RWPE2 (cell line): Measurements from ENCODE around the gene SYNE1.

Source experiments
- ATAC-seq: fragments of 200-7000 bp; cut with Tn5 transposase; 3 replicates; pipeline ENCODE4 v1.9.1; 2021; ENCODE audit warnings: low read depth
- DNase-seq: peaks from one replicate; pipeline ENCODE4 v3.0.0-alpha.2; 2020; ENCODE audit warnings: low spot score
- H3K27ac ChIP-seq: fragments of 450-650 bp; 2 replicates; pipeline ENCODE4 v1.5.1; 2017; ENCODE audit warnings: mild to moderate bottlenecking; ENCODE audit not compliant: poor library complexity, severe bottlenecking
- H3K27me3 ChIP-seq: fragments of 250-450 bp; sonication (Bioruptor Pico); 2 replicates; pipeline ENCODE4 v1.5.1; 2021; ENCODE audit warnings: mild to moderate bottlenecking, moderate library complexity; ENCODE audit not compliant: insufficient read depth, poor library complexity, severe bottlenecking
- H3K36me3 ChIP-seq: fragments of 250-450 bp; sonication (Bioruptor Pico); 2 replicates; pipeline ENCODE4 v1.5.1; 2020; ENCODE audit warnings: low read depth, mild to moderate bottlenecking, moderate library complexity
- H3K4me1 ChIP-seq: fragments of 250-450 bp; sonication (Bioruptor Pico); 2 replicates; pipeline ENCODE4 v1.5.1; 2021; ENCODE audit warnings: mild to moderate bottlenecking, moderate library complexity; ENCODE audit not compliant: insufficient read depth, poor library complexity, severe bottlenecking
- H3K4me3 ChIP-seq: fragments of 250-450 bp; sonication (Bioruptor Pico); 2 replicates; pipeline ENCODE4 v1.5.1; 2021; ENCODE audit warnings: mild to moderate bottlenecking, moderate library complexity; ENCODE audit not compliant: severe bottlenecking
- H3K9me3 ChIP-seq: fragments of 250-450 bp; sonication (Bioruptor Pico); 2 replicates; pipeline ENCODE4 v1.5.1; 2021; ENCODE audit warnings: mild to moderate bottlenecking, moderate library complexity; ENCODE audit not compliant: severe bottlenecking
- CTCF ChIP-seq: fragments of 450-650 bp; IDR thresholded peaks from one replicate; pipeline ENCODE4 v1.5.1; 2017; ENCODE audit warnings: mild to moderate bottlenecking, moderate library complexity; ENCODE audit not compliant: poor library complexity, severe bottlenecking

Gene SYNE1

GRCh38 chr6:152110886-152111820 is 526.0 kb downstream of the SYNE1 start:
- Histone ChIP-seq H3K4me3 (no peak overlapping the region), H3K4me1 (peaks cover 4% of the 10 kb centered on the region), H3K36me3 (no peaks in the 10 kb centered on the region), H3K27me3 (no peaks in the 10 kb centered on the region), H3K27ac (peak overlapping the region; percentile 51), H3K9me3 (no peaks in the 10 kb centered on the region)
- DNase-seq (no peak), ATAC-seq (peak; percentile 69)
- no peak for TF ChIP-seq CTCF

GRCh38 chr6:152107973-152108372 is 529.2 kb downstream of the SYNE1 start:
- no peaks in the 10 kb centered on the region for H3K27me3 ChIP-seq
- no peak overlapping the region for H3K27ac ChIP-seq
- no peak overlapping the region for H3K4me3 ChIP-seq
- ATAC-seq (no peak), DNase-seq (no peak)
- no peak for TF ChIP-seq CTCF
- H3K4me1 ChIP-seq, result peaks cover 4% of the 10 kb centered on the region
- no peaks in the 10 kb centered on the region for H3K36me3 ChIP-seq
- H3K9me3 ChIP-seq, result no peaks in the 10 kb centered on the region

- Histone ChIP-seq H3K27me3 (no peaks in the 10 kb centered on the region), H3K27ac (peak overlapping the region; percentile 81), H3K4me1 (peaks cover 36% of the 10 kb centered on the region), H3K9me3 (no peaks in the 10 kb centered on the region), H3K36me3 (no peaks in the 10 kb centered on the region), H3K4me3 (no peak overlapping the region)
- no peak for TF ChIP-seq CTCF
- DNase-seq, result no peak
- ATAC-seq, result peak; percentile 43
These were observed 537.0 kb downstream of the SYNE1 start for GRCh38 chr6:152100183-152100618.

GRCh38 chr6:152099446-152100182 is 537.5 kb downstream of the SYNE1 start:
- no peaks in the 10 kb centered on the region for H3K36me3 ChIP-seq
- peaks cover 40% of the 10 kb centered on the region for H3K4me1 ChIP-seq
- H3K27ac ChIP-seq, result peak overlapping the region; percentile 81
- no peaks in the 10 kb centered on the region for H3K27me3 ChIP-seq
- ATAC-seq (peak; percentile 16), DNase-seq (no peak)
- TF ChIP-seq CTCF, result no peak
- no peak overlapping the region for H3K4me3 ChIP-seq
- H3K9me3 ChIP-seq, result no peaks in the 10 kb centered on the region
